MM.1S (cell line): Measurements from ENCODE around the gene MAPK8IP1.

ENCODE experiments used
- DNase-seq: peaks from one replicate; pipeline ENCODE4 v3.0.0-alpha.2; 2015
- H2AFZ ChIP-seq: fragments of 300-600 bp; sonication (generic); 2 replicates; pipeline ENCODE4 v1.6.0; 2016; ENCODE audit warnings: antibody characterized with exemption, low read length
- H3F3A ChIP-seq: fragments of 300-600 bp; sonication (generic); 2 replicates; pipeline ENCODE4 v1.6.1; 2016; ENCODE audit warnings: mild to moderate bottlenecking, antibody characterized with exemption, low read length, moderate library complexity, mixed read lengths; ENCODE audit not compliant: insufficient read depth
- H3K27ac ChIP-seq: fragments of 300-600 bp; sonication (generic); 2 replicates; pipeline ENCODE4 v1.5.1; 2016; ENCODE audit warnings: mild to moderate bottlenecking, low read length
- H3K27me3 ChIP-seq: fragments of 300-600 bp; sonication (generic); replicated peaks from 2 replicates; pipeline ENCODE4 v1.6.0; 2016; ENCODE audit warnings: low read length; ENCODE audit not compliant: insufficient read depth
- H3K36me3 ChIP-seq: fragments of 300-600 bp; sonication (generic); replicated peaks from 2 replicates; pipeline ENCODE4 v1.6.1; 2016; ENCODE audit warnings: mild to moderate bottlenecking, low read length, mixed read lengths; ENCODE audit not compliant: insufficient read depth
- H3K4me1 ChIP-seq: fragments of 300-600 bp; sonication (generic); 2 replicates; pipeline ENCODE4 v1.6.1; 2016; ENCODE audit warnings: low read length, mixed read lengths
- H3K4me2 ChIP-seq: fragments of 300-600 bp; sonication (generic); 2 replicates; pipeline ENCODE4 v1.6.0; 2016; ENCODE audit warnings: low read depth, low read length
- H3K4me3 ChIP-seq: fragments of 300-600 bp; sonication (generic); 2 replicates; pipeline ENCODE4 v1.5.1; 2016; ENCODE audit warnings: low read length, mixed read lengths
- H3K79me2 ChIP-seq: fragments of 300-600 bp; sonication (generic); 2 replicates; pipeline ENCODE4 v1.6.1; 2016; ENCODE audit warnings: mixed run types, low read length, mixed read lengths
- H3K9ac ChIP-seq: fragments of 300-600 bp; sonication (generic); 2 replicates; pipeline ENCODE4 v1.6.1; 2016; ENCODE audit warnings: low read length, mixed read lengths
- H3K9me2 ChIP-seq: fragments of 300-600 bp; sonication (generic); replicated peaks from 2 replicates; pipeline ENCODE4 v1.6.1; 2016; ENCODE audit warnings: mild to moderate bottlenecking, low read length, mixed read lengths; ENCODE audit not compliant: insufficient read depth
- H3K9me3 ChIP-seq: fragments of 300-600 bp; sonication (generic); replicated peaks from 2 replicates; pipeline ENCODE4 v1.6.1; 2016; ENCODE audit warnings: mild to moderate bottlenecking, low read length, mixed read lengths; ENCODE audit not compliant: insufficient read depth
- H4K20me1 ChIP-seq: fragments of 300-600 bp; sonication (generic); 2 replicates; pipeline ENCODE4 v1.6.1; 2016; ENCODE audit warnings: mild to moderate bottlenecking, low read length, moderate library complexity, mixed read lengths; ENCODE audit not compliant: insufficient read depth
- CTCF ChIP-seq: fragments of 300-600 bp; sonication (generic); IDR thresholded peaks from 2 replicates; pipeline ENCODE4 v1.5.1; 2016; ENCODE audit warnings: antibody characterized with exemption, low read length, mixed read lengths
- EZH2 ChIP-seq: fragments of 300-600 bp; sonication (generic); optimal IDR thresholded peaks from 2 replicates; pipeline ENCODE3; 2017; ENCODE audit warnings: low read depth, mild to moderate bottlenecking, antibody characterized with exemption, low read length, mixed read lengths
- EZH2phosphoT487 ChIP-seq: fragments of 300-600 bp; sonication (generic); IDR thresholded peaks from 2 replicates; pipeline ENCODE4 v1.6.1; 2018; ENCODE audit warnings: antibody characterized with exemption, low read length

The MAPK8IP1 gene

GRCh38 chr11:45846974-45847910, 38.2 kb upstream of the MAPK8IP1 start, which contains the start of gene CRY2:
TSS of gene CRY2 (plus strand) at chr11:45847475. CDS start at chr11:45847491, 16 bp downstream.
- no peak for TF ChIP-seq EZH2phosphoT487
- TF ChIP-seq CTCF, result no peak
- no peak for TF ChIP-seq EZH2

GRCh38 chr11:45847911-45848316, 37.5 kb upstream of the MAPK8IP1 start:
- Histone ChIP-seq H2AFZ (peak overlapping the region; percentile 81), H4K20me1 (no peaks in the 10 kb centered on the region), H3K4me3 (peak overlapping the region; percentile 97), H3K9me2 (no peaks in the 10 kb centered on the region), H3K9ac (peak overlapping the region; percentile 95), H3K4me1 (peaks cover 49% of the 10 kb centered on the region), H3K27ac (peak overlapping the region; percentile 58; the same call in 1 of the 2 replicates), H3K36me3 (no peaks in the 10 kb centered on the region), H3K27me3 (no peaks in the 10 kb centered on the region), H3K79me2 (peaks cover 41% of the 10 kb centered on the region), H3K4me2 (peak overlapping the region; percentile 91), H3F3A (peaks cover 19% of the 10 kb centered on the region), H3K9me3 (no peaks in the 10 kb centered on the region)
- peak; percentile 55 for DNase-seq
- TF ChIP-seq EZH2phosphoT487 (no peak), CTCF (peak; percentile 31)

More at GRCh38 chr11:45846974-45847910, 38.2 kb upstream of the MAPK8IP1 start, which contains the start of gene CRY2:
- peak within 1 kb of the TSS; percentile 97 for H3K4me3 ChIP-seq
- peak within 1 kb of the TSS; percentile 58; the same call in 1 of the 2 replicates for H3K27ac ChIP-seq
- H3K4me2 ChIP-seq, result peak within 1 kb of the TSS; percentile 91
- H4K20me1 ChIP-seq, result no peaks in the 10 kb centered on the region
- no peaks in the 10 kb centered on the region for H3K9me3 ChIP-seq
- H3K79me2 ChIP-seq, result peaks cover 40% of the 10 kb centered on the region
- H3K9me2 ChIP-seq, result no peaks in the 10 kb centered on the region
- H3F3A ChIP-seq, result peaks cover 12% of the 10 kb centered on the region
- peak within 1 kb of the TSS; percentile 81 for H2AFZ ChIP-seq
- H3K9ac ChIP-seq, result peak within 1 kb of the TSS; percentile 95
- H3K27me3 ChIP-seq, result no peaks in the 10 kb centered on the region
- H3K4me1 ChIP-seq, result peaks cover 43% of the 10 kb centered on the region
- no peaks in the 10 kb centered on the region for H3K36me3 ChIP-seq
- DNase-seq, result peak; percentile 98

DNA sequence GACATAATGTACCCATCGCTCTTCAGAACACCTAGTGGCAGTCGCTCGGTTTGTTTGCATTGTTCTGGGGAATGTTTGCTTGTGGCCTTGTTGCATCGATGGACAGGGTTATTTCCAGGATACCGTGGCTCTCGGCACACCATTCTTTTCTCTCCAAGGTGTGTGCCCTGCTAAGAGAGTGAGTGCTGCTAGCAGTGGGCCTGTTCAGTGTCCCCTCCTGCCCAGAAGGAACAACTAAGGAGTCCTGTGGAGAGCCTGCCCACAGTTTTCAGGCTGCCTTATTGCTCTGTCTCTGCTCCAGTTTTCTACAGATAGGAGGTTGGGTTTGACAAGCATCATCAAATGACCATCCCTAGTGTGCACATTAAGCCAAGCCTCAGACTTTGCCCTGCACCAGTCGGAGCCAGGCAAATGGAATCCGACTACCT, 36.8 kb upstream of the MAPK8IP1 start:
- peaks cover 48% of the 10 kb centered on the region for H3K79me2 ChIP-seq
- H3K4me3 ChIP-seq, result peak overlapping the region; percentile 97
- peak overlapping the region; percentile 95; the same call in 1 of the 2 replicates for H3K9ac ChIP-seq
- no peak for TF ChIP-seq EZH2
- TF ChIP-seq CTCF, result no peak
- TF ChIP-seq EZH2phosphoT487, result no peak
- 0 out of 2 replicates have a peak, but pooled peaks cover 2% of the 10 kb centered on the region for H4K20me1 ChIP-seq
- H2AFZ ChIP-seq, result no peak overlapping the region
- peaks cover 27% of the 10 kb centered on the region for H3F3A ChIP-seq
- H3K36me3 ChIP-seq, result no peaks in the 10 kb centered on the region
- H3K9me2 ChIP-seq, result no peaks in the 10 kb centered on the region
- no peaks in the 10 kb centered on the region for H3K27me3 ChIP-seq
- peak overlapping the region; percentile 91 for H3K4me2 ChIP-seq
- no peaks in the 10 kb centered on the region for H3K9me3 ChIP-seq
- H3K27ac ChIP-seq, result no peak overlapping the region
- no peak for DNase-seq
- H3K4me1 ChIP-seq, result peaks cover 53% of the 10 kb centered on the region
